SH-SY5Y (cell line): ENCODE data around the gene SH2D1B.

Source experiments
- GATA2 ChIP-seq: IDR thresholded peaks from 2 replicates; pipeline ENCODE4 v1.6.1; 2011; ENCODE audit warnings: mild to moderate bottlenecking, low read depth, low read length
- GATA3 ChIP-seq: IDR thresholded peaks from 2 replicates; pipeline ENCODE4 v1.6.1; 2011; ENCODE audit warnings: low read depth, mild to moderate bottlenecking, low read length, moderate library complexity

Gene SH2D1B

GRCh38 chr1:162404550-162405160 is 7.3 kb downstream of the SH2D1B start:
- TF ChIP-seq GATA2 (no peak), GATA3 (no peak)

GRCh38 chr1:162400790-162401355 is 11.1 kb downstream of the SH2D1B start:
- no peak for TF ChIP-seq GATA3
- TF ChIP-seq GATA2: no peak

- no peak for TF ChIP-seq GATA3
- no peak for TF ChIP-seq GATA2
These were observed 12.8 kb downstream of the SH2D1B start for GRCh38 chr1:162398999-162399580.

GRCh38 chr1:162397943-162398560 is 13.9 kb downstream of the SH2D1B start:
- TF ChIP-seq GATA3: no peak
- TF ChIP-seq GATA2: no peak

- TF ChIP-seq GATA3 (no peak), GATA2 (no peak)
These were observed 14.9 kb downstream of the SH2D1B start for GRCh38 chr1:162397039-162397448.

GRCh38 chr1:162396201-162396906 is 15.6 kb downstream of the SH2D1B start:
- no peak for TF ChIP-seq GATA2
- TF ChIP-seq GATA3: no peak

- TF ChIP-seq GATA3: no peak
- TF ChIP-seq GATA2: no peak
These were observed 20.0 kb downstream of the SH2D1B start for GRCh38 chr1:162391790-162392563.

- TF ChIP-seq GATA3 (no peak), GATA2 (no peak)
These were observed 21.3 kb downstream of the SH2D1B start for GRCh38 chr1:162390396-162391185.

GRCh38 chr1:162389971-162390370 is 22.0 kb downstream of the SH2D1B start:
- TF ChIP-seq GATA2: no peak
- no peak for TF ChIP-seq GATA3

- TF ChIP-seq GATA3 (no peak), GATA2 (no peak)
These were observed 22.7 kb downstream of the SH2D1B start for GRCh38 chr1:162389021-162389818.

- no peak for TF ChIP-seq GATA3
- no peak for TF ChIP-seq GATA2
These were observed 23.3 kb downstream of the SH2D1B start for GRCh38 chr1:162388615-162389014.

GRCh38 chr1:162388083-162388594 is 23.8 kb downstream of the SH2D1B start:
- no peak for TF ChIP-seq GATA3
- no peak for TF ChIP-seq GATA2
